GM12873 (cell line): ENCODE results near the gene FAM83F.

Experiments
- TF ChIP-seq, protein P1 (sequence below): IDR thresholded peaks from 2 replicates; pipeline ENCODE4 v1.5.1; 2012; ENCODE audit warnings: low read depth, mild to moderate bottlenecking, moderate library complexity, low read length, control low read depth; ENCODE audit not compliant: insufficient read depth; ENCODE audit errors: missing control alignments

FAM83F gene

DNA sequence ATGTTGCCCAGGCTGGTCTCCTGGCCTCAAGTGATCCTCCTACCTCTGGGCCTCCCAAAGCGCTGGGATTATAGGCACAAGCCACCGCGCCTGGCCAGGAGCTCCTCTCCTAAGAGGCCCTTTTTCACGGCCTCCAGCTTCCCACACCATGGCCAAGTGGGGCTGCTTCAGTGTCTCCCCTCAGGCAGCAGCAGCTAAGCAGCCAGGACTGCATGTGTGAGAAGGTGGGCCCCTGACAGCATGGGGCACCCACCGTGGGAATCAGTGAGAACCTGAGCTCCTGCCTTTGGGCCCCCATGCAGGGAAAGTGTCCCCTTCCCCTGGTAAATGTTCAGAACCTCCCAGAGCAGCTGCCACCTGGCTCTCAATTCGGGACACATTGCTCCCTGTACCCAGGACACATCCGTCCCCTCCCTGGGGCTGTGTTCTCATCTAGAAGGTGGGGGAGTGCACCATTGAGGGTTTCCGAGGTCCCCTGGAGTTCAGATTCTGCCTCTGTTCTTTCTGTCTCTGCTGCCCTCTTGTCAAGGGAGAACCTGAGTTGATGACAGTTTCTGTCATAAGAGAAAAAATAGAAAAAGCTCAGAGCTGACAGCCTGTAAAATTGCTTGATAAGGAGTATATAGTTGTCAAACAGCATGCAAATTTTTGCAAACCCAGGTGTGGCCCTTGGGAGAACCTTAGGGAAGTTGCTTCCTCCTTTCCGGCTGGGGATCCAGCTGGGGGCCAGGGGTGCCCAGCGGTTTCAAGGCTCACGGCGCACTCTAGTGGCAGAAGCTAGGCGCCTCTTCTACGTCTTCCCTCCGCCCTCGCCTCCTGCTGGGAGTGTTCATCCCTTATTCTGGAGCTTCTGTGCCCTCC is 29.7 kb downstream of the FAM83F start:
- TF ChIP-seq, protein P1, sequence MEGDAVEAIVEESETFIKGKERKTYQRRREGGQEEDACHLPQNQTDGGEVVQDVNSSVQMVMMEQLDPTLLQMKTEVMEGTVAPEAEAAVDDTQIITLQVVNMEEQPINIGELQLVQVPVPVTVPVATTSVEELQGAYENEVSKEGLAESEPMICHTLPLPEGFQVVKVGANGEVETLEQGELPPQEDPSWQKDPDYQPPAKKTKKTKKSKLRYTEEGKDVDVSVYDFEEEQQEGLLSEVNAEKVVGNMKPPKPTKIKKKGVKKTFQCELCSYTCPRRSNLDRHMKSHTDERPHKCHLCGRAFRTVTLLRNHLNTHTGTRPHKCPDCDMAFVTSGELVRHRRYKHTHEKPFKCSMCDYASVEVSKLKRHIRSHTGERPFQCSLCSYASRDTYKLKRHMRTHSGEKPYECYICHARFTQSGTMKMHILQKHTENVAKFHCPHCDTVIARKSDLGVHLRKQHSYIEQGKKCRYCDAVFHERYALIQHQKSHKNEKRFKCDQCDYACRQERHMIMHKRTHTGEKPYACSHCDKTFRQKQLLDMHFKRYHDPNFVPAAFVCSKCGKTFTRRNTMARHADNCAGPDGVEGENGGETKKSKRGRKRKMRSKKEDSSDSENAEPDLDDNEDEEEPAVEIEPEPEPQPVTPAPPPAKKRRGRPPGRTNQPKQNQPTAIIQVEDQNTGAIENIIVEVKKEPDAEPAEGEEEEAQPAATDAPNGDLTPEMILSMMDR: peak; percentile 97

DNA sequence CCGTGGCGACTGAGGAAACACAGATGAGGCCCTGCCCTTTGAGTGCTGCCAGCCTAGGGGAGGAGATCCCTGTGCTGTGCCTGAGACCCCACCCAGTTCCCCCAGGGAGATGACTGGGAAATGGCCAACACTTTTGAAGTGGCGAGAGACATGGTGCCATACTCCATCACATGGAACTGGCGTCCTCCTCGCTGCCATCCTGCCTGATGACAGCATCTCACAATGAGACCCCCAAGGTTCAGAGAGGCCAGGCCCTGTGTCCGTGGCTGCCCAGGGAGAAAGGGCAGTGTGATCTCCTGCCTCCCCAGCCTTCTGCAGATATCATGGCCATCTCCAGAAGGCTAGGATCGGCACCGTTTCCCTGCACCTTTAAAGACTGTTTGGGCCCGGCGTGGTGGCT is 31.1 kb downstream of the FAM83F start:
- TF ChIP-seq, protein P1: no peak

DNA sequence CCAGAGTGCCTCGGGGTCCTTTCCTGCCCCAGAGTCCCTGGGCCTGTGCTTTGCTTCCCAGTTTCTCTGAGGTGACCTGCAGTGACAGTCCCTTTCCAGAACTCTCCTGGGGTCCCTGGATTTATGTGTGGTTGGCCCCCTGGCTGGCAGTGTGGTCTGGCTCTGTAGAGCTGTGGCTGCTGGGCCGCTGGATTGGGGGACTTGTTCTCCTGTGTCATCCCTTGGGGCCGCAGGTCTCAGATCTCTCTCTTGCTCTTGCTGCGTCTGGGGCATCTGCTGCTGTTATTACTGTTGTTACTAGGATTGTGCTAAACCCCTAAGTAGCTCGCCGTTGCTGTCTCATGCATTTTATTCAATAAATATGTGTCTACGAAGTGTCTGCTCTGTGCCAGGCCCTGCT is 31.9 kb downstream of the FAM83F start:
- TF ChIP-seq, protein P1: no peak

DNA sequence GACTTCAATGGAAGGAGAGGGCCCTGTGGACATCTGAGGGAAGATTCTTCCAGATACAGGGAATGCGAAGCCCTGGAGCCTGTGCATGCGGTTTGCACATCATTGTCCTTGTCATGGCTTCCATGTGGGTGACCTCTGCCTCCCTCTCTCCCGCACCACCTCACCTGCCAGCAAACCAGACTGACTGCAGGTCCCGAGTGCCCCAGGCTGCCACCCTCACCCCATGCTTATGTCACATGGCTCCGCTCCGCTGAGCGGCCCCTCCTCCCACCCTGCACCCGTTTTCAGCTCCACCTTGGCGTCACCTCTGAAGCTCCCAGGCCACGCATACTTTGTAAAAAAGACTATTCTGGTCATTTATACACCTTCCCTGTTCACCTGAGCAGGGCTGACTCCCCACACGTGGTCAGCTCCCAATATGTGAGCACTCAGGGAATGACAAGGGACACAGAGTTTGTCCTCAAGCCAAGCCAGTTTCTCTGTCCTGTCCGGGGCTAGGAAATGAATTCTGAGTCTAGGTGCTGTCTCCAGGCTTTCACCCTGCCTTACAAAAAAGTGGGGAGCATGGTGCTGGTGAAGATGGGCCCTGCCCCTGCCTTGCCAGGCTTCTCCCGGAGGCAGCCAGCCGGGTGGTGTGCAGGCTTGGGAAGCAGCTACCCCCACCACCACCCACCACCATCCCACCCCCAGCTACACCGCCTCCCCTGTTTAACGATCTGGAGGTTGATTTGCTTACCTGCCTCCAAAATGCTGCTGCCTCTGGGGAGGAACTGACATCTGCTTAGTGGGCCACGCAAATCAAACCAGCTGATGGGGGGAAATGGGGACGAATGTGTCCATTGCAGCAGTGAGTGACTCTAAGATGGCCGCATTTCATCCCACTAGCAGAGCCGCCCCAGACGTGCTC is 32.7 kb downstream of the FAM83F start:
- TF ChIP-seq, protein P1: no peak

DNA sequence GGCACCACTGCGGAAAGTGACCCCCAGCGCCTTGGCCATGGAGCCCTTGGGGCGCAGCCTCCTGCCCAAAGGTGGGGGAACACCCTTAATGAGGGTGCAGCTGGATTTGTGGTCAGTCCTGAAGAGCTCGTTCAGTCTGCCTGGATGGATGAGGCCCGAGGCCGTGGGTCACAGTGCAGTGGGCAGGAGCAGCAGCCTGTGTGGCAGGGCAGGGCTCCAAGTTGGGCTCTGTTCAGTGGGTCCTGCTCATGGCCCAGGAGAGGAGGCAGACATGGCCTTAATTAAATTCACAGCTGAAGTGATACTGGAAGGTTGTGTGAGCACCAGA is 33.3 kb downstream of the FAM83F start:
- TF ChIP-seq, protein P1: no peak

DNA sequence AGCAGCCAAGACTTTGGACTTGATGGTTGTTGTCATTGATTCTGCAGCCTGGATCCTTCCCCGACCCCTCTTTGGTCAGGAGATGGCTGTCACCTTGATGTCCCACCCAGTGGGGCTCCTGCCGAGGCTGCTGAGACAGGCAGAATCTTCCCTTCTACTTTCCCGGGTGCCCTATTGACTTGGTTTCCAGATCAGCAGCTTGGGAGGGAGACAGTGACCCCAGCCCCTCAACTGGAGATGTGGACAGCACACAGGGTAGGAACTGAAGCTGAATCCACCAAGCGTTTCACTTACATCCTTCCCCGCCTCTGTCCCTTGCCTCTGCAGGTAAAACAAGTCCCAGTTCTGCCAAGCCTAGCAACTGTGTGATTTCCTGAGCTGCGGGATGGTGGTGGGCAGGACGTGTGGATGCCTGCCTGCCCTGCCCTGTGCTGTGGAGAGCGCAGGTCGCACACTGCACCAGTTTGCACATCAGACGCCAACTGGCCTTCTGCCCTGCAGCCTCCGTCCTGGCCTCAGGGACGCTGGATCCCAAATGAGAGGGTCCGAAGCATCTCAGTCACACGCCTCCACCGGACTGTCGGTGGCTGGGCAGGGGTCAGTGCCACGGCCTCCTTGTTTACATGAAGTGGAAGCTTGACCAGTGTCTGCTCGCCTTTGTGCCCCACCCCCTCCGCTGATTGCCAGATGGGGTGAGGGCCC is 34.6 kb downstream of the FAM83F start:
- TF ChIP-seq, protein P1: no peak
